22Rv1 (cell line): Measurements from ENCODE around the gene ENTPD7.

Experiments used
- CTCF ChIP-seq: fragments of 450-650 bp; IDR thresholded peaks from 2 replicates; pipeline ENCODE4 v1.5.1; 2017; ENCODE audit warnings: mild to moderate bottlenecking
- ZFX ChIP-seq: fragments of 450-650 bp; IDR thresholded peaks from 2 replicates; pipeline ENCODE4 v1.6.1; 2017; ENCODE audit warnings: antibody characterized with exemption, borderline replicate concordance

- TF ChIP-seq CTCF = peak; percentile 78
- no peak for TF ChIP-seq ZFX
Observed at GRCh38 chr10:99711129-99711719, 51.9 kb downstream of the ENTPD7 start.
